ENCODE measurements around the gene PLA2R1. TPM values are rescaled to one million over a fixed set of nuclear protein-coding genes. Genes with fewer than 3 reads are reported as not detected.

PLA2R1 gene
- polyA plus RNA-seq, 1 experiment, result 2.0 TPM

GRCh38 chr2:160054984-160055725 is 7.3 kb downstream of the PLA2R1 start:
- Histone ChIP-seq H3K9me3 (ENCODE audit: control insufficient read depth, insufficient read depth, low read length) (no peaks in the 10 kb centered on the region), H3K27me3 (ENCODE audit: control insufficient read depth, insufficient read depth, low read length) (peaks cover 41% of the 10 kb centered on the region), H3K4me3 (ENCODE audit: low read depth, low read length) (no peak overlapping the region), H3K27ac (ENCODE audit: low read depth, low read length) (no peak overlapping the region)
- CTCF ChIA-PET, result no interaction called here
- POLR2A ChIA-PET, result no interaction called here
- no peak for TF ChIP-seq CTCF (IDR thresholded peaks at IDR 0.05; ENCODE audit: low read depth, low read length)
- no peak for DNase-seq (ENCODE audit: low read depth, low spot score)

DNA sequence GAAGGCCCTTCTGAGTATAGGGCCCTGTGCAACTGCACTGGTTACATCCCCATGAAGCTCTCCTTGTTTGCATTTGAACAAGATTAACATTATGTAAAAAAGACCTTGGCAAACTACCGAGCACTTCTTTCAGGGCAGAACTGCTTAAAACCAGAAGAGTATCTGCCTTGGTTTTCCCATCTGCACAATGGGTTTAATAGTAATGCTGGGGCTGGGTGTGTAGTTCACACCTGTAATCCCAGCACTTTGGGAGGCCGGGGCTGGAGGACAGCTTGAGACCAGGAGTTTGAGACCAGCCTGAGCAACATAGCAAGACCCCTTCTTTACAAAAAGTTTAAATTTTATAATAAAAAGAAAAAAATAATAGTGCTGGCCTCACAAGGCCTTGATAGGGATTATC is 8.5 kb downstream of the PLA2R1 start:
- no peak overlapping the region for H3K4me3 ChIP-seq (ENCODE audit: low read depth, low read length)
- ChIA-PET CTCF (no interaction called here), POLR2A (no interaction called here)
- TF ChIP-seq CTCF (IDR thresholded peaks at IDR 0.05; ENCODE audit: low read depth, low read length), result no peak
- no peak for DNase-seq (ENCODE audit: low read depth, low spot score)
- no peak overlapping the region for H3K27ac ChIP-seq (ENCODE audit: low read depth, low read length)
- H3K9me3 ChIP-seq (ENCODE audit: control insufficient read depth, insufficient read depth, low read length), result no peaks in the 10 kb centered on the region
- peaks cover 39% of the 10 kb centered on the region for H3K27me3 ChIP-seq (ENCODE audit: control insufficient read depth, insufficient read depth, low read length)

GRCh38 chr2:160052531-160052930 is 9.9 kb downstream of the PLA2R1 start:
- CTCF ChIA-PET, result no interaction called here
- no peak for DNase-seq (ENCODE audit: low read depth, low spot score)
- no peak for TF ChIP-seq CTCF (IDR thresholded peaks at IDR 0.05; ENCODE audit: low read depth, low read length)
- H3K4me3 ChIP-seq (ENCODE audit: low read depth, low read length), result no peak overlapping the region
- POLR2A ChIA-PET, result no interaction called here
- H3K9me3 ChIP-seq (ENCODE audit: control insufficient read depth, insufficient read depth, low read length), result no peaks in the 10 kb centered on the region
- H3K27ac ChIP-seq (ENCODE audit: low read depth, low read length), result no peak overlapping the region
- H3K27me3 ChIP-seq (ENCODE audit: control insufficient read depth, insufficient read depth, low read length), result peaks cover 33% of the 10 kb centered on the region

- CTCF ChIA-PET, result no interaction called here
- Histone ChIP-seq H3K4me3 (ENCODE audit: low read depth, low read length) (no peak overlapping the region), H3K9me3 (ENCODE audit: control insufficient read depth, insufficient read depth, low read length) (no peaks in the 10 kb centered on the region), H3K27me3 (ENCODE audit: control insufficient read depth, insufficient read depth, low read length) (peaks cover 24% of the 10 kb centered on the region), H3K27ac (ENCODE audit: low read depth, low read length) (no peak overlapping the region)
- no peak for DNase-seq (ENCODE audit: low read depth, low spot score)
- TF ChIP-seq CTCF (IDR thresholded peaks at IDR 0.05; ENCODE audit: low read depth, low read length), result no peak
- POLR2A ChIA-PET, result no interaction called here
Measured at GRCh38 chr2:160051371-160051800, 11.0 kb downstream of the PLA2R1 start.

DNA sequence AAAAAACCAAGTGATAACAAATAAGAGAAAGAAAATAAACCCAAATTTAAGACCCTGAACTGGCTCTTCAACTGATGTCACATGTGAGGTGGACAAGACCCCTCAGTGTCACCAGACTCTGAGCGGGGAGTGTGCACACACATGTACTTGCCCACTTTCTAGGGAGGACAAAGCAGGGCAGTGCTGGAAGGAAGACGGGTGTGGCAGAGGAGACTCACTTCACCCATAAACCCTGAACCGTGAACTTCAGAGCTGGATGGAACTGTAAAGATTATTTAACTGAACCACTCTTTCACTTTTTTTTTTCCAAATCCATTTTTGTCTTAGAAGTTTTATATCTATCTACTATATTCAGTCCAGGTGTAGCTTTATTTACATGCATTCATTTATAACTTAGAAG is 12.3 kb downstream of the PLA2R1 start:
- Histone ChIP-seq H3K4me3 (ENCODE audit: low read depth, low read length) (no peak overlapping the region), H3K9me3 (ENCODE audit: control insufficient read depth, insufficient read depth, low read length) (no peaks in the 10 kb centered on the region), H3K27me3 (ENCODE audit: control insufficient read depth, insufficient read depth, low read length) (peaks cover 15% of the 10 kb centered on the region), H3K27ac (ENCODE audit: low read depth, low read length) (no peak overlapping the region)
- POLR2A ChIA-PET, result no interaction called here
- CTCF ChIA-PET, result no interaction called here
- DNase-seq (ENCODE audit: low read depth, low spot score), result no peak
- no peak for TF ChIP-seq CTCF (IDR thresholded peaks at IDR 0.05; ENCODE audit: low read depth, low read length)
